Endothelial cell of umbilical vein (primary cell): Measurements from ENCODE around the gene C6orf163. TPM values are rescaled to one million over a fixed set of nuclear protein-coding genes. Genes with fewer than 3 reads are reported as not detected.

Source experiments
- BruUV-seq: library from RNA; stranded (reverse); fragments of 400-500 nt; replicated peaks from 2 replicates; lab custom pipeline; 2021; lab: Mats Ljungman, UMichigan
- CTCF ChIA-PET: fragments of 300-600, 350-600 bp; sonication (Branson Sonifier 250); formaldehyde crosslinking; loops from one replicate; lab custom pipeline; 2021; ENCODE audit warnings: antibody characterized with exemption, inconsistent platforms; lab: Charles Lee
- POLR2A ChIA-PET: fragments of 300-600, 350-600 bp; sonication (Branson Sonifier 250); formaldehyde crosslinking; loops from one replicate; lab custom pipeline; 2021; ENCODE audit warnings: antibody characterized with exemption, inconsistent platforms; lab: Charles Lee
- DNase-seq: peaks from one replicate; pipeline ENCODE4 v3.0.0-alpha.2; 2011; ENCODE audit warnings: low read depth, low spot score
- FAIRE-seq: peaks from 2 replicates; lab custom pipeline; 2011; peaks lifted over from hg19 to GRCh38; lab: Jason Lieb, UNC
- H2AFZ ChIP-seq: 2 replicates; pipeline ENCODE4 v1.6.0; 2012; ENCODE audit warnings: low read depth, low read length, control low read depth, inconsistent platforms
- H3K27ac ChIP-seq: 2 replicates; pipeline ENCODE4 v1.5.1; 2011; ENCODE audit warnings: low read depth, mild to moderate bottlenecking, control low read depth, low read length, moderate library complexity; ENCODE audit not compliant: insufficient read depth
- H3K27me3 ChIP-seq, 2 experiments: 2 replicates each; pipeline versions ENCODE4 v1.6.0 to v1.6.1; 2011; ENCODE audit warnings: low read length in 2 of 2, mixed read lengths in 1 of 2; ENCODE audit not compliant: control insufficient read depth in 2 of 2, insufficient read depth in 2 of 2
- H3K36me3 ChIP-seq, 2 experiments: 2 replicates in 1 of 2; 3 replicates in 1 of 2; pipeline ENCODE4 v1.5.1; 2011; ENCODE audit warnings: low read length in 2 of 2, mild to moderate bottlenecking in 1 of 2, moderate library complexity in 1 of 2; ENCODE audit not compliant: control insufficient read depth in 2 of 2, insufficient read depth in 2 of 2; ENCODE audit errors: extremely low read depth in 1 of 2
- H3K4me1 ChIP-seq: 3 replicates; pipeline ENCODE4 v1.5.1; 2011; ENCODE audit warnings: mild to moderate bottlenecking, low read length; ENCODE audit not compliant: control insufficient read depth, insufficient read depth; ENCODE audit errors: extremely low read depth
- H3K4me2 ChIP-seq: 2 replicates; pipeline ENCODE4 v1.6.1; 2011; ENCODE audit warnings: low read length, control low read depth, mixed read lengths; ENCODE audit not compliant: insufficient read depth
- H3K4me3 ChIP-seq, 3 experiments: fragments of 200-600 bp in 1 of 3; sonication (generic), shearing (Covaris generic) in 1 of 3; replicated peaks in 1 of 3; 2 replicates each; pipeline ENCODE4 v1.5.1; 2011 to 2016; ENCODE audit warnings: control low read depth in 3 of 3, low read length in 3 of 3, mild to moderate bottlenecking in 2 of 3, inconsistent platforms in 1 of 3, low read depth in 1 of 3, moderate library complexity in 1 of 3; ENCODE audit not compliant: insufficient read depth in 1 of 3
- H3K79me2 ChIP-seq: 2 replicates; pipeline ENCODE4 v1.6.0; 2012; ENCODE audit warnings: low read length, inconsistent platforms; ENCODE audit not compliant: control insufficient read depth, insufficient read depth
- H3K9ac ChIP-seq: replicated peaks from 2 replicates; pipeline ENCODE3; 2011; ENCODE audit warnings: low read length, control low read depth; ENCODE audit not compliant: insufficient read depth; ENCODE audit errors: extremely low read depth
- H3K9me1 ChIP-seq: replicated peaks from 3 replicates; pipeline ENCODE4 v1.6.0; 2011; ENCODE audit warnings: mild to moderate bottlenecking, low read length; ENCODE audit not compliant: control insufficient read depth, insufficient read depth; ENCODE audit errors: extremely low read depth
- H3K9me3 ChIP-seq: replicated peaks from 2 replicates; pipeline ENCODE4 v1.5.1; 2012; ENCODE audit warnings: low read length, inconsistent platforms; ENCODE audit not compliant: control insufficient read depth, insufficient read depth
- H4K20me1 ChIP-seq: replicated peaks from 2 replicates; pipeline ENCODE3; 2011; ENCODE audit warnings: mild to moderate bottlenecking, low read length; ENCODE audit not compliant: control insufficient read depth, insufficient read depth; ENCODE audit errors: extremely low read depth
- CTCF ChIP-seq, 2 donors: IDR thresholded peaks; 1 replicate in 1 of 2; 2 replicates in 1 of 2; pipeline ENCODE4 v1.5.1; 2011; ENCODE audit warnings: low read length in 2 of 2, mild to moderate bottlenecking in 2 of 2, moderate library complexity in 2 of 2, control low read depth in 1 of 2, inconsistent platforms in 1 of 2, low read depth in 1 of 2; ENCODE audit not compliant: insufficient read depth in 1 of 2; ENCODE audit errors: extremely low read depth in 1 of 2
- EZH2 ChIP-seq: IDR thresholded peaks from 2 replicates; pipeline ENCODE4 v1.6.1; 2012; ENCODE audit warnings: borderline replicate concordance, low read depth, mild to moderate bottlenecking, moderate library complexity, low read length, inconsistent platforms; ENCODE audit not compliant: severe bottlenecking
- FOS ChIP-seq: IDR thresholded peaks from 2 replicates; pipeline ENCODE4 v1.6.1; 2011; ENCODE audit warnings: mild to moderate bottlenecking, low read length, moderate library complexity, borderline replicate concordance; ENCODE audit not compliant: insufficient read depth
- GATA2 ChIP-seq: IDR thresholded peaks from 2 replicates; pipeline ENCODE4 v1.7.0; 2011; ENCODE audit warnings: low read depth, mild to moderate bottlenecking, moderate library complexity, mixed read lengths, low read length; ENCODE audit not compliant: insufficient read length, insufficient read depth
- JUN ChIP-seq: IDR thresholded peaks from 2 replicates; pipeline ENCODE4 v1.6.1; 2011; ENCODE audit warnings: borderline replicate concordance, low read depth; ENCODE audit not compliant: insufficient read length, insufficient read depth
- MAX ChIP-seq: IDR thresholded peaks from 2 replicates; pipeline ENCODE4 v1.6.1; 2011; ENCODE audit not compliant: insufficient read depth, insufficient read length
- MYC ChIP-seq: IDR thresholded peaks from one replicate; pipeline ENCODE4 v1.6.1; 2011; ENCODE audit warnings: mild to moderate bottlenecking, low read depth, low read length
- POLR2A ChIP-seq: IDR thresholded peaks from 2 replicates; pipeline ENCODE4 v1.6.1; 2012; ENCODE audit warnings: low read depth, mild to moderate bottlenecking, control low read depth, low read length
- POLR2AphosphoS5 ChIP-seq: IDR thresholded peaks from 2 replicates; pipeline ENCODE4 v1.6.1; 2012; ENCODE audit warnings: low read depth, mild to moderate bottlenecking, control low read depth, low read length, moderate library complexity; ENCODE audit not compliant: insufficient read depth
- dilution Hi-C: fragments of 300-500 bp; cut with MboI; formaldehyde crosslinking; loops from one replicate; pipeline ENCODE4 v1.15.0; 2019; ENCODE audit warnings: low sequenced_read_pairs; ENCODE audit not compliant: extremely low pct_ligation_motif_present
- intact Hi-C: fragments of 100-400 bp; cut with micrococcal nuclease; formaldehyde crosslinking; loops from one replicate; pipeline ENCODE4 v1.10.0; 2022
- polyA plus RNA-seq, 4 experiments: library from polyadenylated mRNA; depleted of rRNA in 3 of 4; stranded (reverse) in 3 of 4; unstranded in 1 of 4; fragments of >200 nt; gene quantifications; 2 replicates each; pipeline versions ENCODE4 v1.2.1 to v1.2.3, GENCODE V29; 2011 to 2012; ENCODE audit warnings: missing spikeins in 1 of 4
- total RNA-seq: library from RNA; stranded (reverse); gene quantifications from 2 replicates; pipeline ENCODE4 v1.2.3, GENCODE V29; 2021

The C6orf163 gene
- total and polyA plus RNA-seq, 2 donors (not counting 3 experiments of a cell fraction or from before 2014, with no cell fraction given), result 0.29 to 2.5 TPM

- FAIRE-seq, result no peak
- no TSS peak for BruUV-seq
Observed at GRCh38 chr6:87315071-87315470, 29.5 kb upstream of the C6orf163 start.

More at GRCh38 chr6:87315071-87315470, 29.5 kb upstream of the C6orf163 start:
- no peak overlapping the region for H3K27ac ChIP-seq
- H3K27me3 ChIP-seq, result peaks cover 9 to 17% of the 10 kb centered on the region in 2 experiments
- H3K9ac ChIP-seq, result no peak overlapping the region
- H2AFZ ChIP-seq, result no peak overlapping the region
- H3K9me1 ChIP-seq, result no peaks in the 10 kb centered on the region
- H3K4me3 ChIP-seq, result no peak overlapping the region
- dilution Hi-C loops, result no loop called here
- CTCF ChIA-PET, result no interaction called here
- no peaks in the 10 kb centered on the region for H3K4me1 ChIP-seq
- no peak overlapping the region for H3K4me2 ChIP-seq
- H3K9me3 ChIP-seq, result no peaks in the 10 kb centered on the region
- H3K36me3 ChIP-seq, result no peaks in the 10 kb centered on the region
- H4K20me1 ChIP-seq, result no peaks in the 10 kb centered on the region
- TF ChIP-seq CTCF (IDR thresholded peaks at IDR 0.05; ENCODE audit: extremely low read depth in 1 of 2, insufficient read depth in 1 of 2, low read depth in 1 of 2, low read length in 2 of 2) (no peak), MAX (no peak), FOS (no peak), POLR2AphosphoS5 (no peak), MYC (no peak), EZH2 (no peak), JUN (no peak), GATA2 (no peak), POLR2A (no peak)
- no peak for DNase-seq
- POLR2A ChIA-PET, result no interaction called here
- H3K79me2 ChIP-seq, result no peaks in the 10 kb centered on the region
- intact Hi-C loops, result no loop called here
